22Rv1 (cell line): Measurements from ENCODE around the gene LLGL1.

Source experiments
- CTCF ChIP-seq: fragments of 450-650 bp; IDR thresholded peaks from 2 replicates; pipeline ENCODE4 v1.5.1; 2017; ENCODE audit warnings: mild to moderate bottlenecking
- ZFX ChIP-seq: fragments of 450-650 bp; IDR thresholded peaks from 2 replicates; pipeline ENCODE4 v1.6.1; 2017; ENCODE audit warnings: antibody characterized with exemption, borderline replicate concordance

- TF ChIP-seq CTCF = no peak
- TF ChIP-seq ZFX = no peak
Observed at GRCh38 chr17:18258356-18259038, 33.1 kb downstream of the LLGL1 start, which contains the start of gene FLII.
